GM21786 (cell line): ENCODE data around the gene GRM7.

Experiments
- ATAC-seq: cut with Tn5 transposase; IDR thresholded peaks from one replicate; pipeline ENCODE4 v1.9.1; 2021; ENCODE audit not compliant: unreplicated experiment

Gene GRM7

DNA sequence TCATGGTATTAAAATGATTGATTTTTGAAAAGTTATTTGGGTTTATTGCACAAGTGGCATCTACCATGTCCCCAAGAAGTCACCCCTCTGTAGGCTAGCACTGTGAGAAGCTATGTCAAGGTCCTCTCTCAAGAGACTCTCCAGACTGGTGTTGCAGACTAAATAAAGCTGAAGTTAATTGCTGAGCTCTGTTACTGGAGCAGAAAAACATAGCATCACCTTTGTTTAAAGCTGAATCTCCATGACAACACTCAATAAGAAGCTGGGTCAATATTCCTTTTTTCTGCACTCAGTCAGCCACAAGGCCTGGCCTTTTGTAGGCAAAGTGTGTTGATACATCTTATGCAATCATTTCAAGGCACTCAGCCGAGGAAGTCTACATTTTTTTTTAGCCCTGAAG lies 834.1 kb downstream of the GRM7 start:
- ATAC-seq = no peak

- ATAC-seq = no peak
Measured at GRCh38 chr3:7696320-7696719, 835.4 kb downstream of the GRM7 start.

GRCh38 chr3:7697548-7697947 lies 836.6 kb downstream of the GRM7 start:
- ATAC-seq = no peak

DNA sequence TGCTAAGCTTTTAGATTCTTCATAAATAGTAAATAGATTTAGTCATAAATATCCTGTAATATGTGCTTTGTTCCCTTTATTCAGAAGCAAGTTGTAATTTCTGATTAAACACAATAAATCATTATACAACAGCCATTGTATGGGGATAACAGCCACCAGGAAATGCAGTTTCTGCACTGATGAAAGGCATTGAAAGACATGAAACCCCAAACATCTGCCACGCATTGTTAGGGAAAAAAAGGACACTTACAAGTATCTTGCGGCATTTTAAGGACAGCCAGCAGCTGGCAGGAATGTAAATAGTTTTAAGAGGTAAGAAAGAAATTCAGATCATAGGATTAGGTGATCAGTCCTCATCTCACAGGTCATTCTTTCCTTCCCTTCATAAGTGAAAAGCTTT lies 839.6 kb downstream of the GRM7 start:
- no peak for ATAC-seq

- ATAC-seq = no peak
Measured at GRCh38 chr3:7700977-7701376, 840.1 kb downstream of the GRM7 start.

DNA sequence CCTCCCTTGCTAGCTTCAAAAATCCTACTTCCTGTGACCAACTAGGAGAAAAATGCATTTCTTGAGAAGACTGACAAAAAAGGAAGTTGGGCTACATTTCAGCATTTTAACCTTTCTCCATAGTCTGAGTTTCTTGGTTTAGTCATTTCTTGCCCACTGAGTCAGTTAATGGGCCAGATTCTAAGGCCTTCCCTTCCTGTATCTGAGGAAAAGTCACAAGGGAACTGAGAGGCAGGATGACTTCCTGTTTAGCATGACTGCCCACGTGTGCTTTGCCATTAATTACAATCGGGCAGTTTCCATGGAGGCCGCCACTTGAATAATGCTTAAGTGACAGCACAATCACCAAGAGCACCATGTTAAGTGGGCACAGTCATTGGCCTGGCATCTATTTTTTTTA lies 846.3 kb downstream of the GRM7 start:
- ATAC-seq = no peak

DNA sequence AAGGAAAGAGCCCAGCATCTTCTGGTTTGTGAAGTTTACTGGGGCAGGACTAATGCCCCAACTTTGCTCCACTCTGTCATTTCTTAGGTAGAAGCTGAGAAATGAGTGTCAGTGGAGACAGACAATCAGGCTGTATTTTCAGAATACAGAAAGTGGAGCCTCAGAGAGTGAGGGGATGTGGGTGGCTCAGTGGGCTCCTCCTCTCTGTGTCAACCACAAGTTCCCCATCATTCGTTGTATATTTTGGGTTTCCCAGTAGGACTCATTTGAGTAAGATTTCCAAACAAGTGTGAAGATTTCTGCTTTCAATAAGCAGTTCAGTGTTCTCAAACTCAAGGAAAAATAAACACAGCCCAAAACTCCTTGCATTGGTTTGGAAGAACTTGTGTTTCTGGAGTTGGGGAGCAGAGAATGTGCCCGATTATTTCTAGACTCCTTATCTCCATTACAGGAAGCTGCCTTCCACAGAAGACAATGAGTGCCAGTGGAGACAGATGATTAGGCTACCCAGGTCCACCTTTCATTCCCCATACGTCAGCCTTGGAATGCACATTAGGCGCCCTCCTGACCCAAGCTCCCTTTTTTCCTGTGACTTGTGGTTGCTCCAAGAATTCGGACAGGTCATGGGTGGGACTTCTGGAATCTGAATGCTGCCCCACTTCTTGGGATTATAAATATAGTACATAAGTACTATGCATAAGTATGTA lies 848.6 kb downstream of the GRM7 start:
- ATAC-seq = no peak

GRCh38 chr3:7710284-7710683 lies 849.4 kb downstream of the GRM7 start:
- no peak for ATAC-seq

DNA sequence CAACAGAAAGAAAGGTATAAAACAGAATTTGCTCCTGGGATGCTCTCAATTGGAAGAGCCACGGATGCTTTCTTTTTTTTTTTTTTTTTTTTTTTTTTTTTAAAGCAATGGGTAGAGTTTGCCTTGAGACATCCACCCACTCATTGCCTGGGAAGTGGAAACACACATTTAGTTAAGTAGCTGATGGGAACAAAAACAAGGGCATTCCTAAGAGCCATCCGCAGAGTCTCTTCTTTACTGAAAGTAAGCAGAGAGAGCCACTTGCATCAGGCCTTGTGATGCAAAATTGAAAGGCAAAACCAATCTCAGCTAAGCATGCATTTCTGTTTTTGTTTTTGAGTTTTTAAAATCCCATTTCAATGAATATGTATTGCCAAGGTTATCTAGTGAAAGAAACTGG lies 852.8 kb downstream of the GRM7 start:
- ATAC-seq = no peak

- ATAC-seq = no peak
Measured at GRCh38 chr3:7720649-7721297, 859.9 kb downstream of the GRM7 start.

DNA sequence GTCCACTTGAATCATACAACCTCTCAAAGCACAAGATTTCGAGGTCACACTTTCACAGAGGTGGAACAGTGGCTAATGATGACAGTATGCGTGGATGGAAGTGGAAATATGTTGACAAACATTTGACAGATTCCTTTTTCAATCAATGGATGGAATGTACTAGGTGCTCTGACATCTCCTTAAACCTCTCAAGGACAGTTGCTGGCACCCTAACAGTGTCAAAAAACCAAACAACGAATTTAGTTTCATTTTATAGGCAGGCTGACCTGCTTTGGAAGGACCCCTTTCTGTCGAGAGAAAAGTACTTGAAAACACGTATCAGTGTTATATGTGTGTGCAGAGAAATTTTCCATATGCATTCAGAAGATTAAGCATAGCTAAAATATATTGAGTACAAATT lies 861.0 kb downstream of the GRM7 start:
- no peak for ATAC-seq

GRCh38 chr3:7728566-7729519 lies 867.9 kb downstream of the GRM7 start:
- no peak for ATAC-seq

DNA sequence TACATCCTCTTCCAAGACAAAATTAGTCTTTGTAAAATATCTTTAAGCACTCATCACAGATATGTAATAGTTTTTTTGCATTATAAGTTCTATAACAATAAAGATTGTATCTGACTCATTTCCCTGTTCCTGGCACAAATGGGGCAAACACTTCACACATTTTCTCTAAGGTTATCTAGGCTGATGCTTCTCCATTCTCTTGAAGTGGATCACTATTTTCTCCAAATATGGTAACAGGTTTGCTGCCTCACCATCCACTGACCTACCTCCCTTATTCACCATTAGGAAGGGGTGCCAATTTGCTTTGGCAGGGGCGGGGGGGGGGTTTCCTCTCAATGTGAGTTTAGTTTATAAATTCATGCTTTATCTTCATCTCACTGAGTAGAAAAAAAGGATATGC lies 873.0 kb downstream of the GRM7 start:
- ATAC-seq = no peak

DNA sequence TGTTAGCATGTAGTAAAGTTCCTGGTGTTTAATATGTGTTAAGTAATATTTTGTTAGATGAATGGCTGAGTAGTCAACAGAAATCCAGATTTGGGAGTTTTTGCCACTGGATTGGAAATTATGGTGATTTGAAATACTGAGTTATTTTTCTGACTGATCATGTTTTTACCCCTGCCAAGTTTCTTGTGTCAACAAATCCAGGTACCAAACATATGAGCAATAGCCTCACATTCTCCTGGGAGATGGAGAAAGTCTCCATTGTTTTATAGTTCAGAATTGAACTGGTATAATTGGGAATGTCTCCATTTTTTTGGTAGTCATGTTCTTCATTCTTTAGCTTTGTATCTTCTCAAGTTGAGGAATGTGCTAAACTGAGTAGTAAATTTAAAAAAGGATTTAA lies 873.5 kb downstream of the GRM7 start:
- no peak for ATAC-seq

DNA sequence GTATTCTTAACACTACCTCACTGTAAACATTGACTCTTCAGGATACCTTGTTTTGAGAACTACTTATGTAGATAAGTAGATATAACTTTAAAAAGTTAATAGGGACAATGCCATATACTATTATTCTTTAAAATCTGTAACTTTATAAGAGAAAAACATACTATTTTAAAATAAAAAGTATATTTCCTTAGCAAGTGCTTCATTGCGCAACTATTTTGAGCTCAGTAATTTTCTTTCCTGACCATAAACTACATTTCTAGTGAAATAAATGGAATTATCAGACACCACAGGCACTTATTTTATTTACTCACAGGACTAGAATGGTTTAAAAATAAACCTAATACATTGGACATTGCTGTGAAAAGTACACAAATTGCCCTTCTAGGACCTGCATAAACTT lies 876.3 kb downstream of the GRM7 start:
- ATAC-seq = no peak

DNA sequence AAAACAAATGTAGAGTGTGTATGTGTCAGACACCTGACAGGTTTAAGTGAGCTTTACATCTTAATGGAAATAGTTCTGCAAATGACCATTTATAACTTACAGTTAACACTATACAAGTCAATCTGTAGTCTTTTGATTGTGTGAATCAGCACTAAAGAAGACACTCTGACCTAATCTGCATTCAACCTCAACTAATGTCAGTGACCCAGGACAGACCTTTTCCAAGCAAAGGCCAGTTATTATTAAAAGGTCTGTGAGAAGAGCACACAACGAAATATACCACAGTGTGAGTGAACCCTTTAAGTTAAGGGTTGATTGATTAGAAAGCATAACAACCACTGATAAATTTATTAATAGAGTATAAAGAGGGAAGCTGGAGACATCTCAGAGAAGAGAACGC lies 878.8 kb downstream of the GRM7 start:
- ATAC-seq = no peak

GRCh38 chr3:7740458-7740857 lies 879.5 kb downstream of the GRM7 start:
- ATAC-seq = no peak

DNA sequence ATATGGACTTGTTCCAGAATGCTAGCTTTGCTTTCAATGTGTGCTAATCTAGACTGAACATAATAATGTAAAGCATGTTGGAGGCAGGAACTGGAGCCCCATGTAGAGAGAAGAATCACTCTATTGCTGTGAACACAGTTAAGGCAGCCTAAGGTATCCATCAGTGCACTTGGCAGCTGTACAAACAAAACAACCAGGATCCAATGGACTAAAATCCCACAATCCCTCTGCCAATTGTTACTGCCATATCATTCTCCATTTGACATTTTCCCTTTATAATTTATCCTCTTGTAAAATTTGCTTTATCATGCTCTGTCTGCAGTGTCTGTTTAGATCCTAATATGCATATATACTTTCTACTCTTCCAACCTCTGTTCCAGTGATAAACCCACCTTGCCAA lies 883.9 kb downstream of the GRM7 start:
- ATAC-seq = no peak

DNA sequence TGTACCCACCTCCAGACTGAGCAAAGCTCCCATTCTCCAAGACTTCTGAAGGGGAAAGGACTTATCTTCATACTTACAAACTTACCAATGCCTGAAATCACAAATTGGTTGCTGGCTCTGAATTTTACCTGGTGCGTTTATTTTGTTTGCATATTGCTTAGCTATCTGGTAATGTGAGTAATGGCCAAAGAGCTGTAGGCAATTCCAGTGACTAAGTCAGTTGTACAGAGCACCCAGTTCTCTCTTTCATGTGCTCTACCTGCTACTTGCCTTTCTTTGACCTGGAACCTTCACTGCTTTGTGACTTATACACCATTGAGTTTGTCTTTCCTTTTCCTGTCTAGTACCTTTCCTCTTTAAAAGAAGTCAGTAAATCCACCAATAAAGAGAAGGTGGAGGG lies 884.8 kb downstream of the GRM7 start:
- no peak for ATAC-seq

- no peak for ATAC-seq
Measured at GRCh38 chr3:7749931-7750695, 889.2 kb downstream of the GRM7 start.

- no peak for ATAC-seq
Measured at GRCh38 chr3:7752005-7752404, 891.1 kb downstream of the GRM7 start.
